ENCODE measurements around the gene MEIOSIN.
"Not testable (repeated sequence)": the region's sequence is repeated elsewhere in the genome, so short reads cannot be mapped to it uniquely, and the experiment has no call there.

Gene MEIOSIN

DNA sequence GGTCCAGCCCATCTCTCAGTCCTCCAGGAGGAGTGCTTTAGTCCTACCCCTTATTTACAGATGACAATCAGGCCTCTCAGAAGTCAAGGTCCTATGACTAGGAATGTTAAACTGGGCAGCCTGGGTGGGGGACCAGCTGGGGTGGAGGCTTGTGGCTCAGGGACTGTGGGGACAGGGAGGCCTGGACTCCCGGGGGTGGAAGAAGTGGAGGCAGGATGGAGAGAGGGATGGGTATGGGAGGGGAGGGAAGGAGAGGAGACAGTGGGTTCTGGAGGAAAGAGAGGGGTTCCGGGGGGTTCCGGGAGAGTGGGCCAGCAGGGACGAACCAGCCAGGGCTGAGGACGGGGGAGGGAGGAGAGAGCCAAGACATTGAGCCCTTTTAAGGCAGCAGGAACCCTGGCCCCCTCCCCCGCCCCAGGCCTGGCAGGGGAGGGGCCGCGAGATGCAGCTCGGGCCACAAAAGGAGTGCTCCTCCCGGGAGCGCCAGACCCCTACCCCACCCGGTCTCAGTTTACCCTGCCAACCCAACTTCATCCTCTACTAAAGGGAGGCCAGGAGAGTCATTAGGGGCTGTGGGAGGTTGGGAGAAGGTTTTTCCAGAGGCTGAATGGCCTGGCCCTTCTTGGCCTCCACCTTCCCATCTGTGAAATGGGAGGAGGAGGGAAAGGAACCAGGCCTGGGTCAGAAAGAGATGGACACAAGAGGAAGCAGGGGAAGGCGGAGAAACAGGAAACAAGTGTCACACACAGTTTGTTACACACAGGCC is 47.4 kb downstream of the MEIOSIN start:
- no peak for DNase-seq (ENCODE audit: low read depth)

DNA sequence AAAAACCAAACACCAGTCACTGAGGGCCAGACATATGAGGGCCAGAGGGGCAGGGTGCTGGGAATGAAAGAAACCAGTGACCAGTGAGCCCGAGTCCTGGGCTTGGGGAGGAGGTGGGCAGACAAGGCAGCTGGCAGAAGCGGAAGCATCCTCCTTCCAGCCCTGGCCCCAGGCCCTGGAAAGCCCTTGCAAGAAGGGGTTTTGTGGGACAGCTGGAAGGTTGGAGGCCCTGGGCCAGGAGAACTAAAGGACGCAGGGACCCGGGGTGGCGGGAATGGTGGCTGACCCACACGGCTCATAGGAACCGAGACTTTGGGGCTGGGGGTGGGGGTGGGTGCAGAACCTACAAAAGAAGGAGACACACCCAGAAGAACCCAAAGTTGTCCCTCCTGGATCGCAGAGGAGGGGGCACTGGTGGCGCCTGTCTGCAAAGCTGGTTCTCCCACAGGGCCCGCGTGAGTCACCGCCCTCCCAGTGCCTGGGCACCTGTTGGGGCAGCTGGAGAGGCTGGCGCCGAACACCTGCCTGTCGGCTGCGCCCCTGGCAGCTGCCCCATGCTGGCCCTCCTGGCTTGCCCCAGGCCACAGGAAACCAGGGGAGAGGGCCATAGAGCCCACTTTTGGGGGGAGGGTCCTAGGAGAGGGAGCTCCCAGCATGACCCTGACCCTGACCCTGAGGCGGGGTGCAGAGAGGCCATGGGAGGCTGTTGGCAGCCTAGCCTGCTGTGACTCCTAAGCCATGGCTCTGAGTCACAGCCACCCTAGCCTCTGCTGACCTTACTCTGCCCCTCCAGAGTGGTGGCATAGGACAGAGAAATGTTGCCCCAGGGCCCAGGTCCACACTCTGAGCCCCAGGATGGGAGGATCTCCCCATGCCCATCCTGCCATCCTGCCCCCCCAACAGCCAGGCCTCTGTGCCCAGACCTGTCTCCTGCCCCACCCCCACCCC is 48.2 kb downstream of the MEIOSIN start:
- no peak for DNase-seq (ENCODE audit: low read depth)

- DNase-seq (ENCODE audit: low read depth) = no peak
Measured at GRCh38 chr19:45782162-45782691, 49.0 kb downstream of the MEIOSIN start, which contains the start of gene DMPK. TSS of gene DMPK (minus strand) at chr19:45782490. CDS start at chr19:45782352, 138 bp downstream.

DNA sequence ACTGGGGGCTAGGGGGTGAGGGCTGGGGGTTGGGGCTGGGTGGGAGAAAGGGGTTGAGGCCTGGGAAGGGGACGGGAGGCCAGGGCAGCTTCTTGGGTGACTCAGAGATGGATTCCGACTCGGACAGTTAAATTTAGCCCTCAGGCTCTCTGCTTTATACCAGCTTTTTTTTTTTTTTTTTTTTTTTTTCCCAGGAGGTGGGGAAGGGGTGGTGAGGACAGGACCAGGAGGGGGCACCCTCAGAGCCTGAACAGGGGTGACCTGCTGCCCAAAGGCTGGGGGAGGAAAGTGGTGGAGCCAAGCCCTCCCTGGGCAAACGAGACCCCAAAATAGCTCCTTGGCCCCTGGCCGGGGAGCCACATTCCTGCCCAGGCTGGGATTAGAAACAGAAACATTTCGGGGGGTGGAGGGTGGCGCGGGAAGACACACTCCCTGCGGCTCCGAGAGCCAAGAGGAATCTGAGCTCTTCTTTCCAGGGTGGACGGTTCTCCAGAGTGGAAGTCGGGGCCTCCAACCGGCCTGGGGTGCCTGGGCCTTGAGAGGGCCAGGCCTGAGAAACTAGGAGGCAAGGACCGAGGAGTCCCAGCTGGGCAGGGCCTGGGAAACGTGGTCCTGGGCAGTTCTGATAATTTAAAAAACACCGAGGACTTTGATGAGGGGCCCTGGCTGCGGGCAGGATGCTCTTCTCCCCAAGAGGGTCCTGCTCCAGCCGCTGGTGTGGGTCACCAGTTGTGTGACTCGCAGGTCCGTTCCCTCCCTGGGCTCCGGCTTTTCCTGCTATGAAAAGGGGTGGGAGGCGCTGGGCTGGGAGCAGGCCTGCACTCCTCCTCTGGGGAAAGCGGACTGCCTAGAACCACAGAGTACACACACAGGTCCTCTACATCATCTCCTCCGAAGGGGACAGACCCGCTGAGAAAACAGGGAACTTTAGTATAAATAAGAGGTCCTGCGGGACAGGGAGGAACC is 49.9 kb downstream of the MEIOSIN start:
- DNase-seq (ENCODE audit: low read depth) = peak; percentile 79

DNA sequence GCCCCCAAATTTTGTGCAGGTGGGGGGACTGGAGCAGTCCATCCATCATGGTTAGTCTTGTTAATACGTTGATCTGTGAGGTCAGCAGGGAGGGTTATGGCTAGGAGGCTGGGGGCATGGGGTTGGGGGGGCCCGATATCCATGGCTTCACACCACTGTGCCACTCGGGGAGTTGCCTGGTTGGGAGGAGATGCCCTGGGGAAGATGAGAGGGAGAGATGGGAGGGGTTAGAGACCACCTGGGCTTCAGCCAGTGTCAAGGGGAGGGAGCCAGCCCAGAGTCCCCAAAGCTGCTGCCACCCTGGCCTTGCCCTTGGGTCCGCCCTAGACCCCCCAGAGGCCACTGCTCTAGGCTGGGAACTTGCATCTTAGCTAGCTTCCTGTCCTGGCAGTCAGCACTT is 50.9 kb downstream of the MEIOSIN start:
- DNase-seq (ENCODE audit: low read depth) = no peak

DNA sequence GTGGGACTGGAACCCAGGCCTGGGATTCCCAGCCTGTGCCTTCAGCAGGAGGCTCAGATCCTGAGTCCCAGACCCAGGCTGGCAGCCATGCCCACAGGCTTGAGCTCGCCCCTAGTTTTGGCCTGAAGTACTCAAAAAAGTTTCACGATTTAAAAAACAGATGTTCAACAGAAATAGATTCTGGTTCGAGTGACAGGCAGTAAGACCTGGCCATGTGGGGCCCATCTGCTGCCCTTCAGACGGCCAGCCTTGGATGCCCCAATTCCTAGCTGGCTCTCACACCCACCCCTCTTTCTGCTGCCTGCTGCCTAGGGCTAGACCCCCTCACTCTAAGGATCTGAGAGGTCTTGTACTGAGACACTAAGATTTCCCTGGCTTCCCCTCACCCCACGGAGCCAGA is 51.9 kb downstream of the MEIOSIN start:
- no peak for DNase-seq (ENCODE audit: low read depth)

GRCh38 chr19:45785781-45786532 is 52.7 kb downstream of the MEIOSIN start:
- no peak for DNase-seq (ENCODE audit: low read depth)

DNA sequence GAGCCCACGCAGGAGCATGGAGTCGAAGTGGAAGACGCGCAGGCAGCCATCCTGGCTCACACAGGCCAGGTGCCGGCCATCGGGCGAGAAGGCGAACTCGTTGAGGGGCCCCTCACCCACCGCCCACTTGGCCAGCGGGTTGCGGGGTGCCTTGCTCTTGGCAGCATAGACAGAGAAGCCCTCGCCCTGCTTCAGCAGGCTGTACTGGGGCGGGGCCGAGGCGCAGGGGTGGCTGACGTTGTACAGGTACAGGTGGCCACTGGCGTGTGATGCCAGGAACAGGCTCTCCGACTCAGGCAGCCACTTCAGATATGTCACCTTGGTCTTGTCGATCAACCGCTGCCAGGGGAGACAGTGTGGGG is 53.3 kb downstream of the MEIOSIN start:
- DNase-seq (ENCODE audit: low read depth) = no peak

- DNase-seq (ENCODE audit: low read depth) = no peak
Measured at GRCh38 chr19:45789035-45789786, 56.0 kb downstream of the MEIOSIN start.

DNA sequence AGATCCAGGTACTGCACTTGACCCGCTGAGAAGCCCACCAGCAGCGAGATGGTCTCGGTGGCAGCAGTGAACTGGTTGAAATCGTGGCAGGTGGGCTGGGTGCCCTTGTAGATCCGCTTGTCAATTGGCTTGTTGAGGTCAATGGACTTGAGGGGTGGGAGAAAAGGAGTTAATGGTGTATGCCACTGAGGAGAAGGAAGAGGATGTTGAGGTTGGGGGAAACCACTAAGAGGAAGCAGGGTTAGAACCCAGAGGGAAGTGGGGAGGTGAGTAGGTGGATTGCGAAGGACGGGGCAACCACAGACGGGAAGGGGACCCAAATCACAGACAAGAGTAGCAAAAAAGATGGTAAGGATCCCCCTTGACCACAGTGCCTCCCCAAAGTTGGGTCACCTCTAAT is 57.7 kb downstream of the MEIOSIN start:
- no peak for DNase-seq (ENCODE audit: low read depth)

DNA sequence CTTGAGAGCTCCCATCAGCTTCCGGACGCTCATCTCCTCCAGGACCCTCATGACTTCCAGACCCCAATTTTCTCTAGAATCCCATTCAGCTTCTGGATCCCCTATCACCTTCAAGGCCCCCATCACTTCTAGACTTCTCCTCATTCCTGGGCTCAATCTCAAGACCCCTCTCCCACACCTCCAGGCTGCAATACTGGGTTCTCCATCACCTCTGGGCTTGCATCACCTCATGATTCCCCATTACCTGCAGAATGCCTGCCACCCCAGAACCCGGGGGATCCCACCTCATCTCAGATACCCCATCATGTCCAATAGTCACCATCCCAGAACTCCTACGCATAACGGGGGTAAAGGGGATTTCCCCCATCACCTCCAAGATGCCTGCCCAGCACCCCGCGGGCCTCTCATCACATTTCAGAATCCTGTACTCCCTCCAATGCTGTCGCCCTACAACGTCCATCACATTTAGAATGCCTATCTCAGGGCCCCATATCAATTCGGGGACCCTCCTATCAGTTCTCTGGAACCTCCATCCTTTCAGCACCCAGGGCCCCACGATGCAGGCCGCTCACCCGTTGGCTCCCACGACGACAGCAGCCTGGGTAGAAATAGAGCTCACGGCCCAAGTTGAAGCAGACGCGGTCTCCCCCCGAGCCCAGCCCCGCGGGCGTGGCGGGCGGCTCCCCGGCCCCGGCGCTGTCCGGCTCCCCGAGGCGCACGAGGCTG is 58.7 kb downstream of the MEIOSIN start:
- no peak for DNase-seq (ENCODE audit: low read depth)

DNA sequence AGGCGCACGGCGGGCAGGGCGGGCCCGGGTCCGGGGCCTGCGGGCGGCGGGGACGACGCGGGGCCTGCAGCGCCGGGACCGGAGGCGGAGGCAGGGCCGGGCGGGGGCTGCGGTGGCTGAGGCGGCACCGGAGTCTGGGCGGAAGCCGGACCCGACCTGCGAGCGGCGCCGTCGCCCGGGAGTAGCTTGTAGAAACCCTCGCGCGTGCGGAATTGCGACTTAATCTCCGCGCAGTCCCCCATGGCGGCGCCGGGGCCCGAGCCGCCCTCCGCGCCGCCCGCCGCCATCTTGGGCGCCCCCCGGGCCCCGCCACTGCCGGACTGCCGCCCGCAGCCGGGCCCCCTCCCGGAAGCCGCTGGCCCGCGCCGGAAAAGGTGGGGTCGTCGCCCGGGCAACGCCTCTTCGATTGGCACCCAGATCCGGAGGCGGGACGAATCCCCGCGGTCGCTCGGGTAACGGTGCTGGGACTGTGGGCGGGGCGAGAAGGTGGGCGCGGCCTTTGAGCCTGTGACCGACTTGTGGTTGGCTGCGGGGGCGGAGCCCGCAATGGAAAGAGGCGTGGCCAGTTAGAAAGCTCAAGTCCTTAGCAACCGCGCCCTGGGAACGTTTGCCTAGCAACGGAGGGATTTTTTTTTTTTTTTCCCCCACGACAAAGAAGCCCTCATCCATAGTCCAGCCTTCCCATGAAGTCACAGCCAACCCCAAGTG is 59.4 kb downstream of the MEIOSIN start, which contains the start of gene DMWD:
Gene DMWD (minus strand): TSS at position 376 of the 708 bp plus-strand sequence. CDS start 89 bp downstream, at position 287.
- peak; percentile 95 for DNase-seq (ENCODE audit: low read depth)

DNA sequence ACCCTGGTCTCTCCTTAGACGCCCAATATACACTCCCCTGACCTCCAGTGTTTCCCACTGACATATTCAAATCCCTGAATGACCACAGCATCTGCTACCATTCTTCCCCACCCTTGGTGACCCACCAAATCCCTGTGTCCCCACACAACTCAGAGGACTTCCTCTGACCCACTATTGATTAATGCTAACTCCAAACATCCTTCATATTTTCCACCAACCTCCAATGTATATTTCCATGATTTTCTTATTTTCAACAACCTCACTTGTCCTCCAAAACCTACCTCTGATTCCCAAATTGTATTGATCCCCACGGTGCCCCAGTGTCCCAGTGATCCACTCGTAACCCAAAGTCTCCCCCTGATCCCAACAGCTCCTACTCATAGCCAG is 59.9 kb downstream of the MEIOSIN start:
- no peak for DNase-seq (ENCODE audit: low read depth)

DNA sequence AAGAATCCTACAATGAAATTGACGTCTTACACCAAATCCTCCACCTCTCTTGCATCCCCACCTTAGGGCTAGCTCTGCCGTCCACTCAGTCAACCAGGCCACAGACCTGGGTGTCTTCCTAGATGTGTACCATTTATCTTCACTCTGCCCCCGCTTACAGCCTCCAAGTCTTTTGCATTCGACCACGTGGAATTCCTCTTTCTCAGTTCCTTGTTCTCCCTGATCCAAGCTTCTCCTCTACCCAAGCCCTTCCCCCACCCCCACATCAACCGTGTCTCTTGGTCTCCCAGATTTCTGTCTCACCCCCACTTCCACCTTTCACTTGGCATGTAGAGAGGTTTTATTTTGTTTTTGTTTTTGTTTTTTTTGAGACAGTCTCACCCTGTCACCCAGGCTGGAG is 60.6 kb downstream of the MEIOSIN start:
- no peak for DNase-seq (ENCODE audit: low read depth)

- no peak for DNase-seq (ENCODE audit: low read depth)
Measured at GRCh38 chr19:45794627-45795026, 61.4 kb downstream of the MEIOSIN start.

DNA sequence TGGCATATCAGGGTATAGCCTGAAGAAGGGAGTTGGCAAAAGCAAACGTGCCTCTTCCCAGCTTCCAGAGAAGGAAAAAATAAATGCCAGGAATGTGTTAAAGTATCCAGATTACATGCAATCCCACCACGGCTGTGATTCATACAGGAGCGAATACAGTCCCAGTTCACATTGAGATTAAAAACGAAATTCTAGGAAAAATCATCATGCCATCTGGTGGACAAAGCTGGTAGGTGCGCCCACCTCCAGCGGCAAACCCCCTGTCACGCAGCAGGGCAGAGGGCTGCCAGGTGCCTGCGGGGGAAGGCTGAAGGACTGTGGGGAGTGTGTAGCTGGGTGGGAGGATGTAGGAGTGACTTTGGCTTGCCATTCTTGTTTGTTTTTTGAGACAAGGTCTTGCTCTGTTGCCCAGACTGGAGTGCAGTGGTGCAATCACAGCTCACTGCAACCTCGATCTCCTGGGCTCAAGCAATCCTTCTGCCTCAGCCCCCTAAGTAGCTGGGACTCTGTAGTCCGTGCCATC is 65.8 kb downstream of the MEIOSIN start:
- peak; percentile 87 for DNase-seq (ENCODE audit: low read depth)

DNA sequence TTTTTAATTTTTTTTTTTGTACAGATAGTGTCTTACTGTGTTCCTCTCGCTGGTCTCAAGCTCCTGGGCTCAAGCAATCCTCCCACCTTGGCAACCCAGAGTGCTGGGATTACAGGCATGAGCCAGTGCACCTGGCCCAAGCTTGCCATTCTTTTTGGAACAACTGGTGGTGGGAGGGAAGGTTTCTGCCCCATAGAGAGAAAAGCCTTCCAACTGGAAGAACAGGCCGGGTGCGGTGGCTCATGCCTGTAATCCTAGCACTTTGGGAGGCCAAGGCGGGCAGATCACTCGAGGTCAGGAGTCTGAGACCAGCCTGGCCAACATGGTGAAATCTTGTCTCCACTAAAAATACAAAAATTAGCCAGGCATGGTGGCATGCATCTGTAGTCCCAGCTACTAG is 66.3 kb downstream of the MEIOSIN start:
- DNase-seq (ENCODE audit: low read depth) = not testable (repeated sequence)

DNA sequence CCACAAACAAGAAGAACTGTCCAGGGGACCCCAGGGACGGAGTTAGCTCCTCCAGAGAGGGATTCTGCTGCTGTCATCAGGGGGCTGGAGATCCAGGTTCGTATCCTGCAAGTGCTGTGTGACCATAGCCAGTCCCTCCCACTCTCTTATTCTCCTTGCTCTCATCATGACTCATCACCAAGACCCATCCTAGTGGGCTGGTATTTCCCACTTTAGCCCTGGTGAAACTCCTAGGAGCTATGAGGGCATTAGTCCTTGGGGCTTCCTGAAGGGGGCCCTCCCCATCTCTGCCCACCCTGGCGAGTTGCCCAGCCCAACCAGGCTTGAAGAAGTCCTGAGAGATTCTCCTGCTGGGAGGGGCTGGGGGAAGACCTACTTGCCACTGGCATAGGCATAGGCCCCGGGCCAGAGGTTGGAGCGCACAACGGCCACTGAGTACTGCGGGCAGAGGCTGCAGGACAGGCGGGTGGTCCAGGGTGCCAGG is 66.9 kb downstream of the MEIOSIN start:
- DNase-seq (ENCODE audit: low read depth) = peak; percentile 72
